HG02973 (cell line): ENCODE measurements around the gene ENTPD3.

Experiments
- ATAC-seq: cut with Tn5 transposase; IDR thresholded peaks from one replicate; pipeline ENCODE4 v1.9.1; 2021; ENCODE audit warnings: moderate library complexity; ENCODE audit not compliant: unreplicated experiment

ENTPD3 gene, protein sequence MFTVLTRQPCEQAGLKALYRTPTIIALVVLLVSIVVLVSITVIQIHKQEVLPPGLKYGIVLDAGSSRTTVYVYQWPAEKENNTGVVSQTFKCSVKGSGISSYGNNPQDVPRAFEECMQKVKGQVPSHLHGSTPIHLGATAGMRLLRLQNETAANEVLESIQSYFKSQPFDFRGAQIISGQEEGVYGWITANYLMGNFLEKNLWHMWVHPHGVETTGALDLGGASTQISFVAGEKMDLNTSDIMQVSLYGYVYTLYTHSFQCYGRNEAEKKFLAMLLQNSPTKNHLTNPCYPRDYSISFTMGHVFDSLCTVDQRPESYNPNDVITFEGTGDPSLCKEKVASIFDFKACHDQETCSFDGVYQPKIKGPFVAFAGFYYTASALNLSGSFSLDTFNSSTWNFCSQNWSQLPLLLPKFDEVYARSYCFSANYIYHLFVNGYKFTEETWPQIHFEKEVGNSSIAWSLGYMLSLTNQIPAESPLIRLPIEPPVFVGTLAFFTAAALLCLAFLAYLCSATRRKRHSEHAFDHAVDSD

GRCh38 chr3:40387001-40387894 lies at the start of gene ENTPD3:
Gene ENTPD3, plus strand, starts transcription at chr3:40387184. Its CDS starts 874 bp downstream, at chr3:40388058.
- no peak for ATAC-seq

- ATAC-seq, result no peak
Measured at GRCh38 chr3:40339871-40340270, 47.1 kb upstream of the ENTPD3 start.

GRCh38 chr3:40340541-40341170 lies 46.3 kb upstream of the ENTPD3 start:
- ATAC-seq, result no peak

GRCh38 chr3:40341671-40342070 lies 45.3 kb upstream of the ENTPD3 start:
- ATAC-seq, result no peak

- ATAC-seq, result no peak
Measured at GRCh38 chr3:40350529-40350928, 36.5 kb upstream of the ENTPD3 start.

GRCh38 chr3:40355410-40355809 lies 31.6 kb upstream of the ENTPD3 start:
- ATAC-seq, result no peak

DNA sequence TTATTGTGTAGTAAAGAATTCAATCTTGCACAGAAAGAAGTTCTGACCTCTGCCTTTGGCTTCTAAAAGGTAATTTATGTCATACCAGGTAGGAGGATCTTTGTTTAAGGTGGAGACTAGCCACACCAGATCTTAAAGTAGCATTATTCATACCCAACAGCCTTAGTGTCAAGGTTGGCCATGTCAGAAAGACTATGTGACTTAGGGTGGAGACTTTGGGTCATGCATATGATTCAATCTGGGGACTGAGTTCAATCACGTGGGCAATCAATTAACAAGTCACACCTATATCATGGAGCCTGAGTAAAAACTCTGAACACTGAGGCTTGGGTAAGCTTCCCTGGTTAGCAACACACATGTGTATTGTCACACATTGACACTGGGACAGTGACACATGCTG lies 28.5 kb upstream of the ENTPD3 start:
- ATAC-seq, result no peak

DNA sequence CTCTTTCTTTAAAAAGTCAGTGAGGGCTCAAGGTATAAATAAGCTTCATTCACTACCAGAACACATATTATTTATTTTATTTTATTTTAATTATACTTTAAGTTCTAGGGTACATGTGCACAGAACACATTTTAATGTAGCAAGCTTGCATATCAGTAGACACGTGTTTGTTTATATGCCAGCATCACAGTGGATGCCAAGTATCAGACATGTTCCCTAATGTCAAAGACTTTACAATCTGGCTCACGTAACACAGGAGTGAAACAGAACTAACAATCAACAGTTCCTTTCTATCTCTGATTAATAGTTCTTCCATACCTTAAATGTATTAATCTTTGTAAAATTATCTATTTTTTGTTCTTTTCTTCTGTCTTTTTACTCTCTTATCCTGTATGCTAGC lies 23.3 kb upstream of the ENTPD3 start:
- no peak for ATAC-seq

DNA sequence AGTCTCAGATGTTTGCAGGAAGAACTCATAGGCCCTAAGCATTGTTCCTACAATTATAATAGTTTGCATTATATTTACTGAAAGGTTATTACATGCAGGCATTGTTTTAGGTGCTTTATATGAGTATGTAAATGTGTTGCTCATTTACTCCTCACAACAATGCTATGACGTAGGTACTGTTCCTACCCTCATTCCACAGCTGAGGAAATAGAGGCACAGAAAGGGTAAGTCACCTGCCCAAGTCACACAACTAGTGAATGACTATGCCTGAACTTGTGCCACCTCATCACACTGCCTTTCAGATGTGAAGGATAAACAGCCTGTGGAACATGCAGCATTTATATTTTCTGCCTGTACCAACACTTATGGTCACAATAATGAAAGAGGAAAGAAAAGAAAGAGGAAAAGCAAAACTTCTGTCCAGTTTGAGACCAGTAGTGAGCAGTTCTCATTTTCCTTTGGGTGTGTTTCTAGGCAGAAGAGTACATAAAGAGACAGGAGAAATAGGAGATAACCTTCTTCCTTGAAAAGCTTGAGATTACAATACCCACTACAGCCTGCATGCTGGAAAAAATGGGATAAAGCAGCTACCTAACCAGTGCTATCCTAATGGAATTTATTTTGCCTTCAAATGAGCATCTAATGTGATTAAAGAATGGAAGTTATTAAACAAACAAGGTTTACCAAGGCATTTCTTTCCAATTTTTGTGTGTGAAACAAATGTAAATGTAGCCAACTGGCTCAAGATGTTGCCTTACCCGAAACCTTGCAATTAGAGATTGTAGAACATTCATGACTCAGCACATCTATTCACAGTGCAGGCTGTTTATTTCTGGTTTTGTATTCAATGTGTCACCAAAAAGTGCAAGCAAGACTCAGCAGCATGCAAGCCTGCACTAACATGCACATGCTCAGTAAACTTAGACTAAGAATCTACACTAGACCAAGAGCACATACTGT lies 20.5 kb upstream of the ENTPD3 start:
- no peak for ATAC-seq

GRCh38 chr3:40369716-40370115 lies 17.3 kb upstream of the ENTPD3 start:
- ATAC-seq, result no peak

- ATAC-seq, result no peak
Measured at GRCh38 chr3:40377822-40378221, 9.2 kb upstream of the ENTPD3 start.

DNA sequence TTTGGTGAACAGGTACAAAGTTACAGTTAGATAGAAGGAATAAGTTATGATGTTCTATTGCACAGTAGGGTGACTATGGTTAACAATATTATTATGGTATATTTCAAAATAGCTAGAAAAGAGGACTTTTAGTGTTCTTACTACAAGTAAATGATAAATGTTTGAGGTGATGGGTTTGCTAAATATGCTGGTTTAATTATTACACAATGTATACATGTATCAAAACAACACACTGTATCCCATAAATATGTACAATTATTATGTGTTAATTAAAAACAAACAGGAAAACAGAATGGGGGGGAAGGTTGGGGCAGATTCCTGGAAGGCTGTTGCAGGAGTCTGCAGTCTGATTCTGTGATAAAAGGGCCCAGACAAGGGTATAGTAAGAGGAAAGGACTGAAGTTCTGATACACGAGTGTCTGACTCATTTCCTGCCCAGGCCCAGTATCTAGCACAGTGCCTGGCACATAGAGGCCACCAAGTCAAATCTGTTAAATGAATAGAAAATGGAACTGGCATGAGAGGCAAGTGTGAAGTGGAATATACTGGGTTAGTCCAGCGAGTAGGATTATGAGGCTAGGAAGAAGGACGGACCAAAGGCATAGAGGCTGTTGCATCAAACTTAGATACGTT lies 7.2 kb upstream of the ENTPD3 start:
- ATAC-seq, result no peak

DNA sequence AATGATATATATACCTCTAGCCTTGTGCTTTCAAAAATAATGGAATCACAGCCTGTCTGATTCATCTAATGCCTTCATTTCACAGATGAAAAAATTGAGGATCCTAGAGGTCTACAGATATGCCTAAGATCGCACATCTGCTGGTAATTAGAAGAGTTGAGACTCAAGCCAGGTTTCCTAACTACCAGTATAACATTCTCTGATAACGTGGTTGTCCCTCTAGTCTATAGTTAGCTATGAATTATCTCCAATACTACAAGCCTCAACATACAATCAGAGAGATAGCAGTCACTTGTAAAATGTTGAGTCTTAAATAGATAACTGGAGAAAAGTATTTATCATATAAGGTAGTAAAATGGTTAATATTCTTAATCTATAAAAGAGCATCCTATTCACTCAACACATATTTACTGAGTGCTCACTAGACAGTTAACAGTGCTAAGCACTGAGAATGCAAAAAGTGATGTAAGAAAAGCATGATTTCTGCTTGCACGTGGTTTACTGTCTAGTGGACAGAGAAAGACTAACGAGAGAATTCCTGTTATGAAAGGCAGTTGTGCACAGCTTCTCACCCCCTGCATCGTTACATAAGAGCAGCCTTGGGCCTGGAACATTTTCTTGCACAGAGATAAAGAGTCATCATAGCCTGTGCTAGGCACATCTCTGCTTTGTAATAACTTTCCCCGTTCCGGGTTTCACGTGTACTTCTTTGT lies 4.9 kb upstream of the ENTPD3 start:
- ATAC-seq, result no peak

DNA sequence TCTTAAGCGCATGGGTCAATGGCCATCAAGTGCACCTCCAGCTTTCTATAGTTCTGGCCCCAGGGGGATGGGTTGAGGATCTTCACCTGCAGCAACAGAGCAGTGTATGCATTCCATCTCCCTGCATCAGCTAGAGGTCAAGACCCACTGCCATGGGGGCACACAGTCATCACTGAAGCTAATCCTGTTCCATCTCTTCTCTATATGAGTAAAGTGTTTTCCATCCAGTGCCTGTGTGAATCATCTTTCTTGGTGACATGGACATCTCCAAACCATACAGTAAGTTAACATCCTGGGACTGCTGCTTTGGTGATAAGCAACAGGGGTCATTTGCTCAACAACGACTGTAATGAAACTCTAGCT lies 4.4 kb upstream of the ENTPD3 start:
- no peak for ATAC-seq

DNA sequence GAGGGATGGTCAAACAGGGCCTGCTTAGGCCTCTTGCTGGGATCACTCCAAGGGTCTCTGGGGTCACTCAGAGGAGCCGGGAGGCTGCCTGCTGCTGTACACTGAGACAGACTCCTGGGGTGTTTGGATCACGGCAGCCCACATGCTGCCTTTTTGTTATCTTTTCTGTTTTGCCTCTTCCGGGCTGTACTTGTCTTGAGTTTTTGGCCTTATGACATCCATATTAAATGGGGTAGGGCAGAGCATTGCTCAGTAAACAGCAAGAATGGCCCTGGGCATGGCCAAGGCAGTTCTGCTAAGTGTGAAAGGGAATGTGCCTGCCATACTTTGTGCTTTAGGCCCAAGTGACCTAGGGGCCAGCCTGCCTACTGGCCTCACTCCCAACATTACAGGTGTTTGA lies 771 bp upstream of the ENTPD3 start:
- ATAC-seq, result no peak

DNA sequence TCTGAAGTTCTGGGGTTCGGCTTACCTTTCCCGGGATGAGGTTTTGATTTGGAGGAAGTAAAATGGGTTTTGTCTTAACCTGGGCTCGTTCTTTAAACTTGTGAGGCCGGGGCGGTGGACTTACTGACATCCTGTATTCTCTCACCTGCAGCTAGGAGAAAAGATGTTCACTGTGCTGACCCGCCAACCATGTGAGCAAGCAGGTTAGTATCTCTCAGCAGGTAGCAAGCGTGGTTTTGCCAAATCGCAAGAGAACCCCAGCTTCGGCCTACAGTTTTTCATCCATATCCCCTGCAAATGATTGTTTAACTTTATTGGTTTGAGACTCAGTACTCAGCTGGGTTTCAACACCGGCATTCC lies 891 bp downstream of the ENTPD3 start:
- no peak for ATAC-seq

DNA sequence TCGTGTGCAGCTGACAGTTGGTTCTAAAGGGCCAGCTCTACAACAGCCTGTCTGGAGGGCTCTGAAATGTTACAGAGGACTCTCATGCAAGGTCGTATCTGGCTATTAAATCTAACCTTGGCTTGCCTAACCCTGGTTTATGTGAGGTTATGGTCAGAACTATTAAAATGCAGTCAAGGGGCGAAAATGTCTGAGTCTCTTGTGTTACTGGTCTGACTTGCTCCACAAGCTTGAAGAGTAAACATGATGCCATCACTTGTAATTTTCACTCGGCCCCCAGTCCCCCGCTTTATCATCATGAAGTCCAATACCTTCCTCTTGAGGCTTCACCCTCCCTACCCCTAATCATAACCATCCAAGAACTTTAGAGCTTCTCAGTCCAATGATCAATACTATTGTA lies 9.4 kb downstream of the ENTPD3 start:
- ATAC-seq, result no peak

DNA sequence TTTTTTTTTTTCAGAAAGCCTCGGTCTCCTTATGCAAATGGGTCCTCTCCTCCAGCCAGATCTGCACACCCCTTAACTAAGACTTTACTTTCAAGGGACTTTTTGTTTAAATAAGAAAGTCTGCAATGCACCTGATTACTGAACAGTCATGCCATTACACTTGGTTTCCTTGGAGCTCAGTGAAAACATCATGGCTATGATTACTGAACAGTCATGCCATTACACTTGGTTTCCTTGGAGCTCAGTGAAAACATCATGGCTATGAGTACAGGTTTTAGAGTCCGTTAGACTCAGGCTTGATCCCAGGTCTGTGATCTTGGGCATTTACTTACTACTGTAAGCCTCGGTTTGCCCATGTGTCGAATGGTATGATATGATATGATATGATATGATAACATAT lies 10.1 kb downstream of the ENTPD3 start:
- no peak for ATAC-seq

- ATAC-seq, result no peak
Measured at GRCh38 chr3:40397912-40398311, 10.9 kb downstream of the ENTPD3 start.
